Duodenal mucosa (tissue), 2 donors: ENCODE data around the gene CAD.
"Not testable (repeated sequence)": the region's sequence is repeated elsewhere in the genome, so short reads cannot be mapped to it uniquely, and the experiment has no call there.

Source experiments
- H3K27ac ChIP-seq: one replicate; pipeline ENCODE4 v1.7.0; 2013; ENCODE audit warnings: low read depth, low read length
- H3K27me3 ChIP-seq, 2 donors: one replicate each; pipeline ENCODE4 v1.7.0; 2013; ENCODE audit warnings: low read length in 2 of 2, control low read depth in 1 of 2; ENCODE audit not compliant: insufficient read depth in 2 of 2, control insufficient read depth in 1 of 2
- H3K36me3 ChIP-seq, 2 donors: one replicate each; pipeline ENCODE4 v1.7.0; 2013; ENCODE audit warnings: low read length in 2 of 2, control low read depth in 1 of 2; ENCODE audit not compliant: insufficient read depth in 2 of 2, control insufficient read depth in 1 of 2
- H3K4me1 ChIP-seq, 2 donors: one replicate each; pipeline ENCODE4 v1.7.0; 2013; ENCODE audit warnings: low read length in 2 of 2, control low read depth in 1 of 2; ENCODE audit not compliant: insufficient read depth in 2 of 2, control insufficient read depth in 1 of 2
- H3K4me3 ChIP-seq, 2 donors: one replicate each; pipeline ENCODE4 v1.7.0; 2013; ENCODE audit warnings: low read length in 2 of 2, low read depth in 1 of 2
- H3K9ac ChIP-seq, 2 donors: one replicate each; pipeline ENCODE4 v1.7.0; 2013; ENCODE audit warnings: low read length in 2 of 2, low read depth in 1 of 2
- H3K9me3 ChIP-seq, 2 donors: one replicate each; pipeline ENCODE4 v1.7.0; 2013; ENCODE audit warnings: low read length in 2 of 2, control low read depth in 1 of 2; ENCODE audit not compliant: control insufficient read depth in 1 of 2

The CAD gene

DNA sequence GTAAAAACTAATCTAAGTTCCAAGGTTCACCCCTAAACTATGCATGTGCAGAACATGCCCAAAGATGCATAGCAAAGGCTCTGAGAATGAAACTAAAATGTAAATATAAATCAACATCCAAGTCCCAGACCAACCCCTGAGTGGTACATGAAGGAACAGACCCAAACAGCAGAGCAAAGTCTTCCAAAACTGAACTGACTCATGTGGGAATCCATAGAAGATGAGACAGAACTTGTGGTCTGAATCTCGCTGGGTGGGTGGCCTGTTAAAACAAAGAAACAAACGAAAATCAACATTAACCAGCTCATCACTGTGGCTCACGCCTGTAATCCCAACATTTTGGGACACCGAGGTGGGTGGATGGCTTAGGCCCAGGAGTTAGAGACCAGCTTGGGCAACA is 34.8 kb upstream of the CAD start:
- Histone ChIP-seq H3K9ac (no peak overlapping the region), H3K36me3 (no peaks in the 10 kb centered on the region), H3K27me3 (no peaks in the 10 kb centered on the region), H3K4me1 (peaks cover 0 to 5% of the 10 kb centered on the region in 2 donors), H3K9me3 (no peaks in the 10 kb centered on the region), H3K4me3 (no peak overlapping the region), H3K27ac (no peak overlapping the region)

DNA sequence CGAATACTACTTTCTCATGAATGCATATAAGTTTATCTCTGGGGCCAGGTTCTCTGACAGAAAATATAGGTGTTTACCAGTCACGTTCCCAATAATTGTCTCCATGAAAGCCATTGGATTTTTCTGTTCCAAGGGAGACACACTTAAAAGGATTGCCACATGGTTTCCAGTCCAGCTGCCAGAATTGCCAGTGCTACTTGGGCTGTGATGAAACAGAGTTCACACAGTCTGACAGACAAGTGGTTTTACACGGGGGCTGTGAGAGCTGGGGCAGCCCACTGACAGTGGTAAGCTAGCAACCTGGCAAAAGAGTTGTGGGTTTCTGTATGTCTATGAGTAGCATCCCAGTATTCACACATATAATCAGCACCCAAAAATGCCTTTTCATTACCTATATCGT is 33.1 kb upstream of the CAD start:
- Histone ChIP-seq H3K4me1 (peaks cover 0 to 5% of the 10 kb centered on the region in 2 donors), H3K4me3 (no peak overlapping the region), H3K27me3 (no peaks in the 10 kb centered on the region), H3K9me3 (no peaks in the 10 kb centered on the region), H3K9ac (no peak overlapping the region), H3K36me3 (no peaks in the 10 kb centered on the region), H3K27ac (no peak overlapping the region)

DNA sequence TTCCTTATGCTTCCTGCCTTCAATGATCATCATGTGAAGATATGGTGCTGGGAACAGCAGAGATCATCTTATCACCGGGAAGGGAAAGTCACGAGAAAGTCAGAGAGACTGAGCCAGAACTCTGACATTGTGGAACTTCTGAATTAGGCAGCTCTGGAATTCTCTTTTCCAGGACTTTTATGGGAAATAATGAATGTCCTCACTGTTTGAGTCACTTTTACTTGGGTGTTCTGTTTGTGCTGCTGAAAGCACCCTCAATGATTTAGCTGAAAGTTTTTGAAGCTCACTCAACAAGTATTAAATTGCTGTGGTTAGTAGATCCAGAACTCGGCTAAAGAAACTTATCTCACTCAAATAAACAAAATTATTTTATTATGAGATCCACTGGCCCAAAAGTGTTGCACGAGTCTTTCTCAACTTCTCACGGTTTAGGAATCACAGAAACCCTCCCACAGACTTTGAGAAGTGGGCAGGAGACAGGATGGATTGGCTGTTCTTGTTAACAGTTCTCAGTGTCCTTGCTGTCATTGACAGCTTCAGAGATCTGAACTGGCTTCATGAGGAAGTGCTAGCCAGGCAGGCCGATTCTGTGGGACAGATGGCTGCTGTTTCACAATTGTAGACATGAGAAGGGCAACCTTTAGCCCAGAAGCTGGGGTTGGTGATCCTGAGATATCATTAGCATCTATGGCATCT is 31.7 kb upstream of the CAD start:
- Histone ChIP-seq H3K27ac (peak overlapping the region; percentile 46), H3K4me1 (peaks cover 0 to 5% of the 10 kb centered on the region in 2 donors), H3K4me3 (no peak overlapping the region), H3K9ac (peak overlapping the region in 1 of 2 donors; percentile 7), H3K36me3 (no peaks in the 10 kb centered on the region), H3K9me3 (no peaks in the 10 kb centered on the region), H3K27me3 (no peaks in the 10 kb centered on the region)

DNA sequence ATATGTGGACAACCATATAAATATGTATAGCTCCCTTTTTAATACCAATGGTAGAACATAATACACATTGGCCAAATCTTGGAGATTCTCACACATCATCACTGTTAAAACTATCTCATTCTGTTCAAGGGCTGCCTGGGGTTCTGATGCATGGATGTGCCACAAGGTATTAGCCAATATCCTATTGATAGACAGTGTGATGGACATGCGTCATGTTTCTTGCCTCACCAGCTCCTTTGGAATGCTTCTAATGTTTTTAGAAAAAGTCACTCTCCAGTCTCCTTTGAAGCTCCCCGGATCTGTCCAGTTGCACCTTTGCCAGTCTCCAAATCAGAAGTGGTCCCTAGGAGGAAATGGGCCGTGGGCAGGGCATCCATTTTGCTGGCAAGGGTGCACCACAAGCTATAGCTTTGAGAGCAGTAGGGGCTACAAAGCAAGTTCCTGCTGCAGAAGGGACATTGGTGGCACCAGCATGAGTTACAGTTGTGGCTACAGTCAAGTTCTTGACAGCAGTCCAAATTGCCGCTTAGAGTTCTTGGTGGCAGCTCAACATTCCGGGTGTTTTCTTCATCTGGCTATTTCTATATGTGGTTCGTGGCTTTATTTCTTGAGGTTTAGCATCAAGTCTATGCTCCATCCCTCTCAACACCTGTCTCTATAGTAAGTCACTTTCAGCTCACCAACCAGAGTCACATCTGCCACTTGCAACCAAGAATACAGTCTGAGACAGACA is 30.4 kb upstream of the CAD start:
- no peak overlapping the region for H3K27ac ChIP-seq
- peaks cover 0 to 5% of the 10 kb centered on the region in 2 donors for H3K4me1 ChIP-seq
- no peaks in the 10 kb centered on the region for H3K36me3 ChIP-seq
- H3K9ac ChIP-seq = no peak overlapping the region
- H3K4me3 ChIP-seq = no peak overlapping the region
- H3K9me3 ChIP-seq = no peaks in the 10 kb centered on the region
- H3K27me3 ChIP-seq = no peaks in the 10 kb centered on the region

DNA sequence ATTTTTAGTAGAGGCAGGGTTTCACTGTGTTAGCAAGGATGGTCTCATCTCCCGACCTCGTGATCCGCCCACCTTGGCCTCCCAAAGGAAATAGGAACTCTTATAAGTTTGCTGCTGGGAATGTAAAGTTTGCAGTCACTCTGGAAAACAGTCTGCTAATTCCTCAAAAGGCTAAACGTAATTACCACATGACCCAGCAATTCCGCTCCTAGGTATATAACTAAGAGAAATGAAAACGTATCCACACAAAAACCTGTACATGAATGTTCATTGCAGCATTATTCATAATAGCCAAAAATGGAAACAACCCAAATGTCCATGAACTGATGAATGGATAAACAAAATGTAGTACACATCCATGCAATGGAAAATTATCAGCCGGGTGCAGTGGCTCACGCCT is 27.2 kb upstream of the CAD start:
- H3K4me1 ChIP-seq = peaks cover 0 to 5% of the 10 kb centered on the region in 2 donors
- no peaks in the 10 kb centered on the region for H3K27me3 ChIP-seq
- H3K27ac ChIP-seq = no peak overlapping the region
- H3K4me3 ChIP-seq = no peak overlapping the region
- H3K36me3 ChIP-seq = no peaks in the 10 kb centered on the region
- H3K9me3 ChIP-seq = no peaks in the 10 kb centered on the region
- H3K9ac ChIP-seq = no peak overlapping the region

DNA sequence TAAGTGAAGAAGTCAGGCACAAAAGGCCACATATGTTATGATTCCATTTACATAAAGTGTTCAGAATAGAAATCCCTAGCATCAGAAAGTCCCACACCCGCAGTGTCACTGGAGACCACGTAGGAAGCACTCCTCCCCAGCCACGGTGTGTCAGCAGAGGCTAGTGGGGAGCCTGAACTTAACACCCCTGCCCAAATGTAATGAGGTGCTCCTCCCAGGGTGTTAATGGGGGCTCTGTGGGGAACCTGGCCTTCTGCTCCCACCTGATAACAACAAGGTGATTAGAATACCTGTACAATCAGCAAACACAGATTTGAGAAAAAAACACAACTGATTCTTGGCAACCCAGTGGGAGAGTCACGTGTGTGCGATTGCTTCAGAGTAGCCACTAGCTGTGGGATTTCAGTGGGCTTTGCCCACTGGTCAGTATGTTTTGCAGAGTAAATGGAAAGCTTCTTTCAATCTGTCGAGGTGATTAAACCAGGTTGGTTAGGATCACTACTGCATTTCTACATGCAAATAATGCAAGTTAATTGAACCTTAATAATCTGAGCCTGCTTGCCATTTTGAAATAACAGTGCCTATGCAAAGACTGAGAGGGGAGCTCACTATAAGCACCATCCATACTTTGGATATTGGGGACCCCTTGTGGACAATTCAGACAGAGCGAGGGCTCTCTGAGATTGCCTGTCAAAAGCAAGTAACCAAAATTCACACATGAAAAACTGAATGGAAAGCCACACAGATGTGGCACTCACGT is 25.9 kb upstream of the CAD start:
- H3K27ac ChIP-seq = no peak overlapping the region
- no peaks in the 10 kb centered on the region for H3K9me3 ChIP-seq
- no peak overlapping the region for H3K9ac ChIP-seq
- no peaks in the 10 kb centered on the region for H3K36me3 ChIP-seq
- no peaks in the 10 kb centered on the region for H3K4me1 ChIP-seq
- no peak overlapping the region for H3K4me3 ChIP-seq
- H3K27me3 ChIP-seq = no peaks in the 10 kb centered on the region

DNA sequence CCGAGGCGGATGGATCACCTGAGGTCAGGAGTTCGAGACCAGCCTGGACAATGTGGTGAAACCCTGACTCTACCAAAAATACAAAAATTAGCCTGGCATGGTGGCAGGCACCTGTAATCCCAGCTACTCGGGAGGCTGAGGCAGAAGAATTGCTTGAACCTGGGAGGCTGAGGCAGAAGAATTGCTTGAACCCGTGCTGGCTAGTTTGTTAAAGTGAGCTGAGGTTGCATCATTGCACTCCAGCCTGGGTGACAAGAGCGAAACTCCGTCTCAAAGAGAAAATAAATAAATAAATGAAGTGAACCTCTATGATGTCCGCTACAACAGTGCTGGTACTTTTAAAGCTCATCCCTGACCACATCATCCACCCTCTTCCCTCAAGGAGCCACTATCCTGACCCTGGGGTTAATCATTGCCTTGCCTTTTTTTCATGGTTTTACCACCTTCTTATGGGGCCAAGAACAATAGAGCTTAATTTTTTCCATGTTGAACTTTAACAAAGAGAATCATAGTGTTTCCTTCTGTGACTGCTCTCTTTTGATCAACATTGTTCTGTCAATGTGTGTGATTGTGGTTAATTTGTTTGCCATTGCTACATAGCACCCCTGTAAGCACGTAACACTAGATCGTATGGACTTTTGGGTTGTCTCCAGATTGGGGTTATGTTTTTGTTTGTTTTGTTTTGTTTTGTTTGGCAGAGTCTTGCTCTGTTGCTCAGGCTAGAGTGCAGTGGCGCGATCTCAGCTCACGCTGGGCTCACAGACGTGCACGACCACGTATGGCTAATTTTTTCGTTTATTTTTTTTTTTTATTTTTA is 22.4 kb upstream of the CAD start:
- Histone ChIP-seq H3K9ac (no peak overlapping the region), H3K4me1 (no peaks in the 10 kb centered on the region), H3K4me3 (no peak overlapping the region), H3K27me3 (no peaks in the 10 kb centered on the region), H3K27ac (no peak overlapping the region), H3K9me3 (no peaks in the 10 kb centered on the region), H3K36me3 (peaks cover 0 to 4% of the 10 kb centered on the region in 2 donors)

DNA sequence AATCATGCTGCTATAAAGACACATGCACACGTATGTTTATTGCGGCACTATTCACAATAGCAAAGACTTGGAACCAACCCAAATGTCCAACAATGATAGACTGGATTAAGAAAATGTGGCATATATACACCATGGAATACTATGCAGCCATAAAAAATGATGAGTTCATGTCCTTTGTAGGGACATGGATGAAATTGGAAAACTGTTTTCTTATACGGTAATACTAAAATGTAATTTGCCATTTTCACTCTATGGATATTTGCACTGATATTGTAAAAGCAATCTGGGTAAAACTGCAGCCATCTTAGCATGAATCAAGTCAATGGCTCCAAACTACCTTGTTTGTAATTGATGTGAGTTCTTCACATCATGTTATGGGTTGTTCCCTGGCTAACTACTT is 21.4 kb upstream of the CAD start:
- not testable (repeated sequence) for H3K9ac ChIP-seq, H3K4me1 ChIP-seq, H3K4me3 ChIP-seq, H3K9me3 ChIP-seq, H3K27ac ChIP-seq, H3K27me3 ChIP-seq
- peaks cover 0 to 14% of the 10 kb centered on the region in 2 donors for H3K36me3 ChIP-seq

DNA sequence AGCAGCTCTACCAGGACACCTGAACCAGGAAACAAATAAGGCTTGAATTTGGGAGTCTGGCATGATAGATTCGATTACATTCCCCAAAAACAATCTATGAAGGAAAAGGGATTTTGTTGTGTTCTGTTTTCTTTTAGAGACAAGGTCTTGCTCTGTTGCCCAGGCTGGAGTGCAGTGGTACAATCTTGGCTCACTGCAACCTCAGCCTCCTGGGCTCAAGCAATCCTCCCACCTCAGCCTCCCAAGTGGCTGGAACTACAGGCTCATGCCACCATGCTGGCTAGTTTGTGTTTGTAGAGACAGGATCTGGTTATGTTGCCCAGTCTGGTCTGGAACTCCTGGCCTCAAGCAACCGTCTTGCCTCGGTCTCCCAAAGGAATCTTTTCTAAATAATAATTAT is 19.1 kb upstream of the CAD start:
- H3K9ac ChIP-seq, H3K27ac ChIP-seq, H3K4me3 ChIP-seq, H3K27me3 ChIP-seq, H3K4me1 ChIP-seq, H3K9me3 ChIP-seq: not testable (repeated sequence)
- peaks cover 7 to 32% of the 10 kb centered on the region in 2 donors for H3K36me3 ChIP-seq
